ENCODE results near the gene ERMN.

- TF ChIP-seq CTCF (IDR thresholded peaks at IDR 0.05) (no peak), POLR2A (IDR thresholded peaks at IDR 0.05) (no peak)
Observed at GRCh38 chr2:157320409-157320808, 5.2 kb downstream of the ERMN start.
